K562 (cell line): ENCODE measurements around the gene PGPEP1. TPM values are rescaled to one million over a fixed set of nuclear protein-coding genes. Genes with fewer than 3 reads are reported as not detected.

Experiments used
- CCNT2 ChIP-seq: IDR thresholded peaks from 2 replicates; pipeline ENCODE4 v1.6.1; 2011; ENCODE audit warnings: borderline replicate concordance, low read depth, mild to moderate bottlenecking, moderate library complexity, mixed read lengths, low read length; ENCODE audit not compliant: insufficient read length; ENCODE audit errors: extremely low read depth
- DLX4 ChIP-seq: fragments of 250-450 bp; sonication (Bioruptor Pico); IDR thresholded peaks from 2 replicates; pipeline ENCODE4 v1.6.1; 2021; ENCODE audit warnings: mild to moderate bottlenecking
- ELF2 ChIP-seq: fragments of 250-450 bp; sonication (Bioruptor Pico); IDR thresholded peaks from 2 replicates; pipeline ENCODE4 v1.5.0; 2021; ENCODE audit warnings: mild to moderate bottlenecking
- ELK1 ChIP-seq: sonication (generic); formaldehyde crosslinking; IDR thresholded peaks from 2 replicates; pipeline ENCODE4 v1.8.1; 2022; ENCODE audit warnings: missing genetic modification reagents
- HINFP ChIP-seq: fragments of 450-650 bp; conservative IDR thresholded peaks from 2 replicates; pipeline ENCODE4 v1.6.1; 2016; ENCODE audit warnings: missing genetic modification characterization, low read depth, mild to moderate bottlenecking, control low read depth, missing compliant biosample characterization
- ILF3 ChIP-seq: fragments of 450-650 bp; IDR thresholded peaks from 2 replicates; pipeline ENCODE4 v1.6.1; 2018; ENCODE audit warnings: antibody characterized with exemption, mild to moderate bottlenecking, moderate library complexity, borderline replicate concordance
- NCOA4 ChIP-seq: fragments of 450-650 bp; IDR thresholded peaks from 2 replicates; pipeline ENCODE4 v1.6.1; 2018; ENCODE audit warnings: mild to moderate bottlenecking; ENCODE audit not compliant: partially characterized antibody
- NFYB ChIP-seq: IDR thresholded peaks from 2 replicates; pipeline ENCODE4 v1.6.1; 2011; ENCODE audit warnings: mild to moderate bottlenecking, moderate library complexity; ENCODE audit not compliant: insufficient read length; ENCODE audit errors: extremely low read depth
- POLR2G ChIP-seq: fragments of 200-400 bp; formaldehyde crosslinking; IDR thresholded peaks from 2 replicates; pipeline ENCODE4 v1.6.1; 2017; ENCODE audit warnings: low read depth, mild to moderate bottlenecking, antibody characterized with exemption, low read length, moderate library complexity
- RBBP5 ChIP-seq: fragments of 200-600 bp; sonication (generic); IDR thresholded peaks from 2 replicates; pipeline ENCODE4 v1.6.1; 2012; ENCODE audit warnings: borderline replicate concordance, mild to moderate bottlenecking, low read length, control low read depth, inconsistent platforms; ENCODE audit not compliant: insufficient read depth, poor library complexity, severe bottlenecking
- RBM17 ChIP-seq: fragments of 200-400 bp; formaldehyde crosslinking; IDR thresholded peaks from 2 replicates; pipeline ENCODE4 v1.6.1; 2017; ENCODE audit warnings: low read depth, mild to moderate bottlenecking, low read length, borderline replicate concordance
- RBM25 ChIP-seq: fragments of 200-400 bp; formaldehyde crosslinking; IDR thresholded peaks from 2 replicates; pipeline ENCODE4 v1.6.1; 2018; ENCODE audit warnings: low read length, low read depth, moderate library complexity; ENCODE audit not compliant: severe bottlenecking
- SETDB1 ChIP-seq: IDR thresholded peaks from one replicate; pipeline ENCODE4 v1.6.1; 2012; ENCODE audit warnings: low read length, control low read depth, inconsistent platforms
- SPI1 ChIP-seq: IDR thresholded peaks from 2 replicates; pipeline ENCODE4 v1.6.1; 2011; ENCODE audit warnings: low read depth, low read length, control low read depth, borderline replicate concordance
- TAF9B ChIP-seq: fragments of 450-650 bp; IDR thresholded peaks from 2 replicates; pipeline ENCODE4 v1.6.1; 2018; ENCODE audit warnings: mild to moderate bottlenecking; ENCODE audit not compliant: partially characterized antibody
- TOE1 ChIP-seq, 2 experiments: fragments of 450-650 bp in 1 of 2; sonication (generic) in 1 of 2; formaldehyde crosslinking in 1 of 2; IDR thresholded peaks; 2 replicates each; pipeline versions ENCODE4 v1.7.1 to v1.8.0; 2016 to 2022; ENCODE audit warnings: borderline replicate concordance in 2 of 2, mild to moderate bottlenecking in 2 of 2, antibody characterized with exemption in 1 of 2, inconsistent platforms in 1 of 2, low read depth in 1 of 2, missing genetic modification reagents in 1 of 2, moderate library complexity in 1 of 2
- ZBTB2 ChIP-seq: fragments of 450-650 bp; IDR thresholded peaks from 2 replicates; pipeline ENCODE4 v1.6.1; 2016; ENCODE audit warnings: antibody characterized with exemption
- ZBTB5 ChIP-seq: fragments of 450-650 bp; IDR thresholded peaks from 2 replicates; pipeline ENCODE4 v1.6.1; 2017; ENCODE audit warnings: antibody characterized with exemption
- ZNF124 ChIP-seq: sonication (generic); formaldehyde crosslinking; IDR thresholded peaks from 2 replicates; pipeline ENCODE4 v1.8.1; 2022; ENCODE audit warnings: missing genetic modification reagents
- polyA plus RNA-seq, 8 experiments: library from polyadenylated mRNA; depleted of rRNA in 4 of 8; stranded (reverse) in 5 of 8; unstranded in 3 of 8; fragments of >200 nt; fragmentation: Nextera tagmentation in 2 of 8; fragmentation: Illumina TruSeq in 1 of 8; extraction: Ambion mirVana in 2 of 8; extraction: Trizol in 1 of 8; gene quantifications; 2 replicates each; pipeline versions ENCODE4 v1.2.1 to v1.2.3, GENCODE V29; 2011 to 2014; ENCODE audit warnings: inconsistent platforms in 1 of 8, missing spikeins in 1 of 8
- total RNA-seq, 7 experiments: library from RNA; depleted of rRNA in 6 of 7; stranded (reverse); fragments of >200 nt in 6 of 7; fragmentation: Illumina TruSeq in 2 of 7; extraction: Trizol in 2 of 7; gene quantifications; 2 replicates each; pipeline versions ENCODE4 v1.2.1 to v1.2.3, GENCODE V29; 2011 to 2021; ENCODE audit warnings: low replicate concordance in 1 of 7

Gene PGPEP1
- total and polyA plus RNA-seq, 9 of the 15 experiments (the other 6 are each of a cell fraction or from before 2014, with no cell fraction given) = 10.0 to 69.6 (median 33.5) TPM

- TF ChIP-seq ZBTB5 (no peak), NCOA4 (no peak), ZNF124 (CRISPR knock-in tag) (no peak), TAF9B (no peak), CCNT2 (no peak), HINFP (no peak), ILF3 (no peak), POLR2G (peak; percentile 63), RBM25 (no peak), RBBP5 (peak; percentile 10), ELK1 (CRISPR knock-in tag) (no peak), NFYB (no peak), RBM17 (no peak), DLX4 (no peak), SETDB1 (no peak), SPI1 (peak; percentile 37; the same call in 1 of the 2 replicates), ELF2 (CRISPR knock-in tag) (no peak), ZBTB2 (0 out of 2 replicates have a peak, but pooled peaks have one; percentile 44), TOE1 (IDR thresholded peaks at IDR 0.05; ENCODE audit: borderline replicate concordance) (no peak), TOE1 (CRISPR knock-in tag; IDR thresholded peaks at IDR 0.05; ENCODE audit: borderline replicate concordance, low read depth) (no peak)
Measured at GRCh38 chr19:18340990-18341868, 831 bp downstream of the PGPEP1 start (continued).
